GM10266 (cell line): ENCODE results near the gene HOXA6.

ENCODE experiments used
- DNase-seq: peaks from one replicate; pipeline ENCODE4 v3.0.0; 2012; ENCODE audit errors: extremely low spot score
- CTCF ChIP-seq: IDR thresholded peaks from 2 replicates; pipeline ENCODE4 v1.5.1; 2012; ENCODE audit warnings: mild to moderate bottlenecking, low read depth; ENCODE audit not compliant: control insufficient read depth, insufficient read depth; ENCODE audit errors: missing control alignments

Gene HOXA6

GRCh38 chr7:27115221-27116026, 32.1 kb downstream of the HOXA6 start:
- no peak for DNase-seq
- TF ChIP-seq CTCF, result no peak

- DNase-seq, result no peak
- TF ChIP-seq CTCF, result no peak
These were observed 32.7 kb downstream of the HOXA6 start for GRCh38 chr7:27114881-27115220.

GRCh38 chr7:27113991-27114769, 33.4 kb downstream of the HOXA6 start:
- no peak for DNase-seq
- TF ChIP-seq CTCF, result no peak

GRCh38 chr7:27112955-27113949, 34.3 kb downstream of the HOXA6 start:
- TF ChIP-seq CTCF, result no peak
- DNase-seq, result no peak

GRCh38 chr7:27112361-27112760, 35.2 kb downstream of the HOXA6 start:
- no peak for TF ChIP-seq CTCF
- DNase-seq, result no peak

- no peak for DNase-seq
- no peak for TF ChIP-seq CTCF
These were observed 35.8 kb downstream of the HOXA6 start for GRCh38 chr7:27111751-27112277.
